Measurements from ENCODE around the gene CDR2. TPM values are rescaled to one million over a fixed set of nuclear protein-coding genes. Genes with fewer than 3 reads are reported as not detected.

Gene CDR2
- polyA plus RNA-seq, 3 donors, result 2.5 to 5.9 (median 4.8) TPM

DNA sequence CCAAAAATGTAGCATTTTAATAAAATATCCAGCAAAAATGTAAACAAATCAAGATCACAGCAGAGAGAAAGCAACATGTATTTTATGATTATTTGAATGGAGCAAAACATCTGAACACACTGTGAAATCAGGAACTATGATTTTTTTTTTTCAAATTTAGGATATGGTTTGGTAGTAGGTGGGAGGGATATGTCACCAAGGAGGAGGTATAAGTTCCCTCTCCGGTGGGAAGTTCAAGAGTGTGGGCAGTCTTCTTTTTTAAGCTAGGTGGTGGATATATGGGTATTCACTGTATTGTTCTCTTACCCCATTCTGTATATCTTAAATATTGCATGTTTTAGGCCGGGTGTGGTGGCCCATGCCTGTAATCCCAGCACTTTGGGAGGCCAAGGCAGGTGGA lies 10.2 kb downstream of the CDR2 start:
- H3K4me1 Mint-ChIP-seq, result peaks cover 14% of the 10 kb centered on the region
- H2AFZ ChIP-seq (ENCODE audit: insufficient read depth, low read depth, low read length, poor library complexity, severe bottlenecking), result no peak overlapping the region
- H3K79me2 ChIP-seq (ENCODE audit: insufficient read depth, low read length), result peaks cover 41% of the 10 kb centered on the region
- peaks cover 9 to 12% of the 10 kb centered on the region in 2 donors for H3K4me1 ChIP-seq (ENCODE audit: control insufficient read depth in 1 of 2, insufficient read depth in 2 of 2, low read length in 2 of 2)
- TF ChIP-seq, protein P1, sequence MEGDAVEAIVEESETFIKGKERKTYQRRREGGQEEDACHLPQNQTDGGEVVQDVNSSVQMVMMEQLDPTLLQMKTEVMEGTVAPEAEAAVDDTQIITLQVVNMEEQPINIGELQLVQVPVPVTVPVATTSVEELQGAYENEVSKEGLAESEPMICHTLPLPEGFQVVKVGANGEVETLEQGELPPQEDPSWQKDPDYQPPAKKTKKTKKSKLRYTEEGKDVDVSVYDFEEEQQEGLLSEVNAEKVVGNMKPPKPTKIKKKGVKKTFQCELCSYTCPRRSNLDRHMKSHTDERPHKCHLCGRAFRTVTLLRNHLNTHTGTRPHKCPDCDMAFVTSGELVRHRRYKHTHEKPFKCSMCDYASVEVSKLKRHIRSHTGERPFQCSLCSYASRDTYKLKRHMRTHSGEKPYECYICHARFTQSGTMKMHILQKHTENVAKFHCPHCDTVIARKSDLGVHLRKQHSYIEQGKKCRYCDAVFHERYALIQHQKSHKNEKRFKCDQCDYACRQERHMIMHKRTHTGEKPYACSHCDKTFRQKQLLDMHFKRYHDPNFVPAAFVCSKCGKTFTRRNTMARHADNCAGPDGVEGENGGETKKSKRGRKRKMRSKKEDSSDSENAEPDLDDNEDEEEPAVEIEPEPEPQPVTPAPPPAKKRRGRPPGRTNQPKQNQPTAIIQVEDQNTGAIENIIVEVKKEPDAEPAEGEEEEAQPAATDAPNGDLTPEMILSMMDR (IDR thresholded peaks at IDR 0.05), result no peak
- H3K27ac ChIP-seq (ENCODE audit: low read depth in 1 of 2, low read length in 2 of 2), result no peak overlapping the region
- no peak overlapping the region for H3K4me2 ChIP-seq (replicated peaks; ENCODE audit: extremely low read depth, low read length, poor library complexity, severe bottlenecking)
- no CpG with 5 or more reads among the region's 2 CpGs for WGBS (ENCODE audit: insufficient coverage)
- no peak overlapping the region for H3K9ac ChIP-seq (ENCODE audit: insufficient read depth, low read length, poor library complexity, severe bottlenecking)
- peaks cover 17 to 30% of the 10 kb centered on the region in 2 donors for H3K36me3 ChIP-seq (replicated peaks in 1 of 2; ENCODE audit: control insufficient read depth in 1 of 2, insufficient read depth in 2 of 2, low read length in 2 of 2)
- no peak overlapping the region for H3K4me3 ChIP-seq (replicated peaks in 1 of 3; ENCODE audit: low read depth in 2 of 3, low read length in 3 of 3)
- no peaks in the 10 kb centered on the region for H3K9me3 ChIP-seq (replicated peaks in 1 of 2; ENCODE audit: control insufficient read depth in 1 of 2, insufficient read depth in 1 of 2, low read length in 2 of 2)
- H3K27me3 Mint-ChIP-seq (ENCODE audit: low read depth in 3 of 3), result no peaks in the 10 kb centered on the region
- peaks cover 0 to 4% (median 0%) of the 10 kb centered on the region in 7 donors for H3K9me3 Mint-ChIP-seq
- H3K27me3 ChIP-seq (ENCODE audit: control insufficient read depth in 2 of 2, insufficient read depth in 2 of 2, low read length in 2 of 2), result no peaks in the 10 kb centered on the region
- H3K36me3 Mint-ChIP-seq, result peaks cover 32 to 37% of the 10 kb centered on the region in 2 donors
- no peaks in the 10 kb centered on the region for H4K20me1 ChIP-seq (ENCODE audit: insufficient read depth, low read length)
- no peak for DNase-seq
- H3K27ac Mint-ChIP-seq, result no peak overlapping the region
- no peak overlapping the region for H3K4me3 Mint-ChIP-seq
- intact Hi-C loops (cut with micrococcal nuclease), result no loop called here

DNA sequence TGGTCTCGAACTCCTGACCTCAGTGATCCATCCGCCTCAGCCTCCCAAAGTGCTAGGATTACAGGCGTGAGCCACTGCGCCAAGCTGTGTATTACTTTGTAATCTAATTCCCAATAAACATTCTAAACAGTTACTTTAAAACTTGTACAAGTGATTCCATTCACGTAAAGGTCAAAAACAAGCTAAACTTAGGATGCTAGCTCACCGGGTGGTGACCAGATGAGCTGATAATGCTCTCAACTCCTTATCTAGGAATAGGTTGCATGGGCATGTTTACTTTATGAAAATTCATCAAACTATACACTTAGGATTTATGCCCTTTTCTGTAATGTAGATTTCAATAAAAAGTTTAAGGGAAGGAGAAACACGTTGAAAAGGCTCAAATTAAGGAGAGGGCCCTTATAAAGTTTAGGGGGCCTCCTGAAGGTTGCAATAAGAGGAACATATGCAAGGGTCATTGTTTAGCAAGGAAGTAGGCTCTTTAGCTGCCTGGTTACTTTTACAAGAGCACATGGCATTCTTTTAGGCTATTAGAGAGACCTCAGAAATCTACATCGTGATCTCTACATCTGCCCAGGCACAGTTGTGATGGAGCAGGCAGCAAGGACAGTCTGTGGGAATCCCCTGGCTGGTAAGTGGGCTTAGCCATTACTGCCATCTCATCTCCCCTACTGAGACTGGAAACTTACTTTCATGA lies 13.3 kb downstream of the CDR2 start:
- 94% methylated on average over 4 of the region's 8 CpGs for WGBS (ENCODE audit: insufficient coverage)
- Mint-ChIP-seq H3K4me3 (no peak overlapping the region), H3K4me1 (no peaks in the 10 kb centered on the region), H3K27ac (no peak overlapping the region), H3K36me3 (peaks cover 29 to 34% of the 10 kb centered on the region in 2 donors), H3K9me3 (peaks cover 0 to under 1% (median 0%) of the 10 kb centered on the region in 7 donors), H3K27me3 (ENCODE audit: low read depth in 3 of 3) (no peaks in the 10 kb centered on the region)
- H3K36me3 ChIP-seq (replicated peaks in 1 of 2; ENCODE audit: control insufficient read depth in 1 of 2, insufficient read depth in 2 of 2, low read length in 2 of 2), result peaks cover 17 to 30% of the 10 kb centered on the region in 2 donors
- no peak overlapping the region for H3K4me2 ChIP-seq (replicated peaks; ENCODE audit: extremely low read depth, low read length, poor library complexity, severe bottlenecking)
- no peaks in the 10 kb centered on the region for H3K4me1 ChIP-seq (ENCODE audit: control insufficient read depth in 1 of 2, insufficient read depth in 2 of 2, low read length in 2 of 2)
- H2AFZ ChIP-seq (ENCODE audit: insufficient read depth, low read depth, low read length, poor library complexity, severe bottlenecking), result no peak overlapping the region
- no peaks in the 10 kb centered on the region for H3K9me3 ChIP-seq (replicated peaks in 1 of 2; ENCODE audit: control insufficient read depth in 1 of 2, insufficient read depth in 1 of 2, low read length in 2 of 2)
- no peak for DNase-seq
- no peaks in the 10 kb centered on the region for H3K27me3 ChIP-seq (ENCODE audit: control insufficient read depth in 2 of 2, insufficient read depth in 2 of 2, low read length in 2 of 2)
- intact Hi-C loops (cut with micrococcal nuclease), result no loop called here
- peaks cover 9% of the 10 kb centered on the region for H3K79me2 ChIP-seq (ENCODE audit: insufficient read depth, low read length)
- H3K27ac ChIP-seq (ENCODE audit: low read depth in 1 of 2, low read length in 2 of 2), result no peak overlapping the region
- TF ChIP-seq, protein P1 (IDR thresholded peaks at IDR 0.05), result no peak
- H3K9ac ChIP-seq (ENCODE audit: insufficient read depth, low read length, poor library complexity, severe bottlenecking), result no peak overlapping the region
- no peak overlapping the region for H3K4me3 ChIP-seq (replicated peaks in 1 of 3; ENCODE audit: low read depth in 2 of 3, low read length in 3 of 3)
- no peaks in the 10 kb centered on the region for H4K20me1 ChIP-seq (ENCODE audit: insufficient read depth, low read length)
